H1 (cell line): ENCODE results near the gene TPPP. TPM values are rescaled to one million over a fixed set of nuclear protein-coding genes. Genes with fewer than 3 reads are reported as not detected.
"Not testable (repeated sequence)": the region's sequence is repeated elsewhere in the genome, so short reads cannot be mapped to it uniquely, and the experiment has no call there.

Experiments
- CTCF ChIA-PET: fragments of 300-600 bp; sonication (Branson Sonifier 250); formaldehyde crosslinking; loops from one replicate; lab custom pipeline; 2021; ENCODE audit not compliant: partially characterized antibody; lab: Charles Lee
- POLR2A ChIA-PET: fragments of 300-600 bp; sonication (Branson Sonifier 250); formaldehyde crosslinking; loops from one replicate; lab custom pipeline; 2021; ENCODE audit warnings: inconsistent platforms; ENCODE audit not compliant: partially characterized antibody; lab: Charles Lee
- DNase-seq, 2 experiments: peaks; one replicate each; pipeline versions ENCODE4 v3.0.0 to v3.0.0-alpha.2; 2010 to 2022; ENCODE audit warnings: low spot score in 2 of 2, low read depth in 1 of 2, mixed read lengths in 1 of 2
- FAIRE-seq: peaks from 2 replicates; lab custom pipeline; 2011; peaks lifted over from hg19 to GRCh38; lab: Jason Lieb, UNC
- H2AFZ ChIP-seq: 2 replicates; pipeline ENCODE4 v1.8.1; 2012; ENCODE audit warnings: low read length, inconsistent platforms
- H2AK5ac ChIP-seq: 2 replicates; pipeline ENCODE4 v1.6.1; 2013; ENCODE audit warnings: low read depth, low read length
- H2BK120ac ChIP-seq: replicated peaks from 2 replicates; pipeline ENCODE3; 2013; ENCODE audit warnings: low read depth, low read length, inconsistent platforms
- H2BK12ac ChIP-seq: 2 replicates; pipeline ENCODE4 v1.6.1; 2013; ENCODE audit warnings: low read depth, low read length
- H2BK15ac ChIP-seq: 2 replicates; pipeline ENCODE4 v1.6.1; 2013; ENCODE audit warnings: low read length
- H2BK20ac ChIP-seq: 2 replicates; pipeline ENCODE4 v1.6.1; 2013; ENCODE audit warnings: low read length
- H2BK5ac ChIP-seq: 2 replicates; pipeline ENCODE4 v1.6.1; 2013; ENCODE audit warnings: low read depth, low read length
- H3K14ac ChIP-seq: 2 replicates; pipeline ENCODE4 v1.6.1; 2013; ENCODE audit warnings: inconsistent platforms; ENCODE audit not compliant: insufficient read length
- H3K18ac ChIP-seq: 2 replicates; pipeline ENCODE4 v1.6.1; 2013; ENCODE audit warnings: low read length; ENCODE audit errors: extremely low read depth
- H3K23ac ChIP-seq: 2 replicates; pipeline ENCODE4 v1.6.1; 2013; ENCODE audit warnings: inconsistent platforms; ENCODE audit not compliant: insufficient read length
- H3K23me2 ChIP-seq: 2 replicates; pipeline ENCODE4 v1.6.1; 2013; ENCODE audit warnings: low read depth, low read length
- H3K27ac ChIP-seq: 2 replicates; pipeline ENCODE4 v1.6.1; 2011; ENCODE audit warnings: low read depth, low read length, inconsistent platforms
- H3K27me3 ChIP-seq, 4 experiments: replicated peaks in 1 of 4; 1 replicate in 1 of 4; 2 replicates in 3 of 4; pipeline versions ENCODE4 v1.6.1 to v1.8.1; 2011 to 2013; ENCODE audit warnings: low read length in 3 of 4, mild to moderate bottlenecking in 3 of 4, inconsistent platforms in 2 of 4, mixed read lengths in 2 of 4, moderate library complexity in 1 of 4; ENCODE audit not compliant: control insufficient read depth in 3 of 4, insufficient read depth in 3 of 4; ENCODE audit errors: extremely low read depth in 1 of 4
- H3K36me3 ChIP-seq, 4 experiments: 2 replicates each; pipeline versions ENCODE4 v1.6.1 to v1.8.1; 2011 to 2013; ENCODE audit warnings: mild to moderate bottlenecking in 4 of 4, low read length in 3 of 4, moderate library complexity in 2 of 4, control low read depth in 1 of 4, inconsistent platforms in 1 of 4; ENCODE audit not compliant: insufficient read depth in 4 of 4, control insufficient read depth in 2 of 4
- H3K4ac ChIP-seq: replicated peaks from 2 replicates; pipeline ENCODE3; 2013; ENCODE audit warnings: low read length, low read depth, mixed read lengths, inconsistent platforms; ENCODE audit not compliant: insufficient read length
- H3K4me1 ChIP-seq, 4 experiments: replicated peaks in 1 of 4; 1 replicate in 1 of 4; 2 replicates in 3 of 4; pipeline versions ENCODE4 v1.6.1 to v1.8.1; 2011 to 2013; ENCODE audit warnings: low read length in 3 of 4, inconsistent platforms in 2 of 4, mixed read lengths in 1 of 4; ENCODE audit not compliant: insufficient read depth in 4 of 4, control insufficient read depth in 3 of 4
- H3K4me2 ChIP-seq, 2 experiments: 2 replicates each; pipeline versions ENCODE4 v1.6.1 to v1.8.1; 2011 to 2013; ENCODE audit warnings: low read depth in 2 of 2, low read length in 2 of 2, control low read depth in 1 of 2, inconsistent platforms in 1 of 2, mild to moderate bottlenecking in 1 of 2; ENCODE audit not compliant: insufficient read depth in 1 of 2
- H3K4me3 ChIP-seq, 4 experiments: fragments of 200-600, 300-600 bp in 1 of 4; sonication (generic), shearing (Covaris generic), sonication (Bioruptor Twin) in 1 of 4; 2 replicates each; pipeline versions ENCODE4 v1.5.1 to v1.8.1; 2011 to 2016; ENCODE audit warnings: low read length in 4 of 4, low read depth in 3 of 4, control low read depth in 2 of 4, inconsistent platforms in 2 of 4, mild to moderate bottlenecking in 2 of 4, mixed read lengths in 1 of 4, moderate library complexity in 1 of 4; ENCODE audit not compliant: insufficient read depth in 2 of 4; ENCODE audit errors: extremely low read depth in 1 of 4
- H3K56ac ChIP-seq: replicated peaks from 2 replicates; pipeline ENCODE3; 2013; ENCODE audit warnings: low read depth, mild to moderate bottlenecking, mixed read lengths, low read length, inconsistent platforms; ENCODE audit not compliant: insufficient read length
- H3K79me1 ChIP-seq: 2 replicates; pipeline ENCODE4 v1.6.1; 2013; ENCODE audit warnings: low read depth, low read length, control low read depth
- H3K79me2 ChIP-seq, 2 experiments: 2 replicates each; pipeline versions ENCODE4 v1.6.1 to v1.8.1; 2012 to 2013; ENCODE audit warnings: low read length in 2 of 2, mild to moderate bottlenecking in 2 of 2, inconsistent platforms in 1 of 2; ENCODE audit not compliant: insufficient read depth in 2 of 2, control insufficient read depth in 1 of 2
- H3K9ac ChIP-seq, 4 experiments: replicated peaks in 1 of 4; 1 replicate in 1 of 4; 2 replicates in 3 of 4; pipeline versions ENCODE4 v1.6.1 to v1.8.1; 2011 to 2013; ENCODE audit warnings: low read depth in 3 of 4, low read length in 3 of 4, control low read depth in 2 of 4, mild to moderate bottlenecking in 2 of 4, moderate library complexity in 2 of 4, inconsistent platforms in 1 of 4; ENCODE audit errors: extremely low read depth in 1 of 4
- H3K9me3 ChIP-seq, 2 experiments: 2 replicates each; pipeline versions ENCODE4 v1.6.1 to v1.8.1; 2012 to 2013; ENCODE audit warnings: mild to moderate bottlenecking in 2 of 2, moderate library complexity in 2 of 2, control low read depth in 1 of 2, inconsistent platforms in 1 of 2, low read depth in 1 of 2, low read length in 1 of 2, mixed read lengths in 1 of 2; ENCODE audit not compliant: insufficient read depth in 2 of 2
- H4K20me1 ChIP-seq, 2 experiments: replicated peaks in 1 of 2; 2 replicates each; pipeline versions ENCODE3 to v1.8.1; 2011 to 2013; ENCODE audit warnings: inconsistent platforms in 2 of 2, low read length in 2 of 2, mild to moderate bottlenecking in 1 of 2; ENCODE audit not compliant: insufficient read depth in 2 of 2, control insufficient read depth in 1 of 2
- H4K5ac ChIP-seq: 2 replicates; pipeline ENCODE4 v1.6.1; 2013; ENCODE audit warnings: low read length, low read depth, mixed read lengths, inconsistent platforms; ENCODE audit not compliant: insufficient read length
- H4K8ac ChIP-seq: 2 replicates; pipeline ENCODE4 v1.8.0; 2013; ENCODE audit warnings: mild to moderate bottlenecking, moderate library complexity, low read length, inconsistent platforms; ENCODE audit not compliant: insufficient read depth; ENCODE audit errors: extremely low read depth
- H4K91ac ChIP-seq: replicated peaks from 2 replicates; pipeline ENCODE3; 2013; ENCODE audit warnings: low read length, mixed read lengths, inconsistent platforms; ENCODE audit not compliant: insufficient read length
- WGBS, 2 experiments: shearing (Covaris generic) in 1 of 2; methylation state at CpG; one replicate each; pipeline versions ENCODE4 v1.1.6 to v1.1.7; 2013 to 2015; ENCODE audit warnings: low lambda C conversion rate in 2 of 2, mixed read lengths in 2 of 2, inconsistent platforms in 1 of 2, low coverage in 1 of 2, missing lambda C conversion rate in 1 of 2; ENCODE audit not compliant: insufficient replicate concordance in 2 of 2, insufficient coverage in 1 of 2, insufficient read length in 1 of 2; ENCODE audit errors: extremely low coverage in 1 of 2, missing lambda C conversion rate in 1 of 2; 5-methylcytosine and 5-hydroxymethylcytosine counted together
- polyA plus RNA-seq, 7 experiments: library from polyadenylated mRNA; depleted of rRNA in 3 of 7; stranded (reverse) in 5 of 7; unstranded in 2 of 7; fragments of >200 nt in 5 of 7; fragments of 200-250 nt in 2 of 7; gene quantifications; 1 replicate in 5 of 7; 2 replicates in 1 of 7; 4 replicates in 1 of 7; pipeline versions ENCODE4 v1.2.1 to v1.2.3, GENCODE V29; 2011 to 2013; ENCODE audit warnings: missing spikeins in 2 of 7, mixed read lengths in 2 of 7
- total RNA-seq: library from RNA; stranded (reverse); fragmentation: NEBNext Ultra II Directional; extraction: Animal tissue kit (Norgen Biotek cat#: 25700); gene quantifications from 2 replicates; pipeline ENCODE4 v1.2.1, GENCODE V29; 2021

The TPPP gene
- total and polyA plus RNA-seq, 2 of the 8 experiments (the other 6 are each of a cell fraction or from before 2014, with no cell fraction given): 0.36 to 0.93 TPM

- H3K23ac ChIP-seq, H3K18ac ChIP-seq, H4K8ac ChIP-seq, H3K9me3 ChIP-seq, H2AK5ac ChIP-seq, DNase-seq, H3K4ac ChIP-seq, H3K56ac ChIP-seq, H3K14ac ChIP-seq, H3K36me3 ChIP-seq, H2BK20ac ChIP-seq, H2BK5ac ChIP-seq, H2BK120ac ChIP-seq, FAIRE-seq, H2AFZ ChIP-seq, CTCF ChIA-PET, H3K4me1 ChIP-seq, POLR2A ChIA-PET, H4K20me1 ChIP-seq, H3K4me2 ChIP-seq, H2BK12ac ChIP-seq, H3K27ac ChIP-seq, H3K79me2 ChIP-seq, H3K23me2 ChIP-seq, H3K79me1 ChIP-seq, H2BK15ac ChIP-seq, H4K91ac ChIP-seq, H4K5ac ChIP-seq, H3K9ac ChIP-seq, H3K27me3 ChIP-seq, H3K4me3 ChIP-seq: not testable (repeated sequence)
- 77% methylated on average over 2 of the region's 6 CpGs; no CpG with 5 or more reads in 1 of the 2 experiments for WGBS, 2 experiments
These were observed 30.7 kb upstream of the TPPP start for GRCh38 chr5:723865-724264.

- H3K4me3 ChIP-seq, H3K27ac ChIP-seq, H3K9ac ChIP-seq, H2BK120ac ChIP-seq, H2BK20ac ChIP-seq, H3K4ac ChIP-seq, H3K23ac ChIP-seq, H4K20me1 ChIP-seq, H3K79me1 ChIP-seq, H2AFZ ChIP-seq, H2AK5ac ChIP-seq, H3K14ac ChIP-seq, H2BK12ac ChIP-seq, POLR2A ChIA-PET, H3K79me2 ChIP-seq, H2BK5ac ChIP-seq, H3K56ac ChIP-seq, FAIRE-seq, H3K4me2 ChIP-seq, CTCF ChIA-PET, H3K4me1 ChIP-seq, H3K23me2 ChIP-seq, H4K91ac ChIP-seq, H3K36me3 ChIP-seq, H3K9me3 ChIP-seq, H4K5ac ChIP-seq, H4K8ac ChIP-seq, H2BK15ac ChIP-seq, H3K27me3 ChIP-seq, H3K18ac ChIP-seq, DNase-seq: not testable (repeated sequence)
- WGBS, 2 experiments: 76% methylated on average over 2 of the region's 4 CpGs; no CpG with 5 or more reads in 1 of the 2 experiments
These were observed 30.2 kb upstream of the TPPP start for GRCh38 chr5:723309-723708.
